ENCODE results near the gene ANKS1B. TPM values are rescaled to one million over a fixed set of nuclear protein-coding genes. Genes with fewer than 3 reads are reported as not detected.

The ANKS1B gene
- total RNA-seq, 4 donors from 2014 or later: 0.88 to 10.7 (median 4.4) TPM

- peaks cover 0 to 8% (median 0%) of the 10 kb centered on the region in 4 donors for H3K4me1 ChIP-seq
- H3K27me3 ChIP-seq: no peaks in the 10 kb centered on the region
- TF ChIP-seq CTCF (IDR thresholded peaks at IDR 0.05): no peak
- TF ChIP-seq POLR2A (IDR thresholded peaks at IDR 0.05): no peak
- peak overlapping the region; percentile 30 to 53 (median 42) for H3K4me3 ChIP-seq
- no peaks in the 10 kb centered on the region for H3K36me3 ChIP-seq
- no peaks in the 10 kb centered on the region for H3K9me3 ChIP-seq
- no peak for DNase-seq
- peak overlapping the region in 1 of 4 donors; percentile 24 for H3K27ac ChIP-seq
These were observed 414 bp upstream of the ANKS1B start for GRCh38 chr12:99985129-99985570.

GRCh38 chr12:99983456-99984258 is 1.1 kb downstream of the ANKS1B start:
- TF ChIP-seq CTCF (IDR thresholded peaks at IDR 0.05) (no peak), POLR2A (IDR thresholded peaks at IDR 0.05) (no peak)
- DNase-seq: no peak
- H3K4me3 ChIP-seq: peak overlapping the region; percentile 24 to 53 (median 38)
- no peaks in the 10 kb centered on the region for H3K36me3 ChIP-seq
- H3K27me3 ChIP-seq: no peaks in the 10 kb centered on the region
- H3K9me3 ChIP-seq: no peaks in the 10 kb centered on the region
- H3K27ac ChIP-seq: peak overlapping the region in 1 of 4 donors; percentile 61
- H3K4me1 ChIP-seq: peaks cover 0 to 8% (median 0%) of the 10 kb centered on the region in 4 donors

GRCh38 chr12:99981639-99982190 is 3.0 kb downstream of the ANKS1B start:
- no peak overlapping the region for H3K27ac ChIP-seq
- no peaks in the 10 kb centered on the region for H3K27me3 ChIP-seq
- H3K4me3 ChIP-seq: no peak overlapping the region
- H3K4me1 ChIP-seq: peaks cover 0 to 8% (median 0%) of the 10 kb centered on the region in 4 donors
- H3K36me3 ChIP-seq: no peaks in the 10 kb centered on the region
- no peaks in the 10 kb centered on the region for H3K9me3 ChIP-seq
- TF ChIP-seq CTCF (IDR thresholded peaks at IDR 0.05): no peak
- TF ChIP-seq POLR2A (IDR thresholded peaks at IDR 0.05): no peak
- no peak for DNase-seq

- Histone ChIP-seq H3K36me3 (no peaks in the 10 kb centered on the region), H3K27ac (no peak overlapping the region), H3K27me3 (no peaks in the 10 kb centered on the region), H3K4me1 (peaks cover 0 to 8% (median 0%) of the 10 kb centered on the region in 4 donors), H3K4me3 (no peak overlapping the region), H3K9me3 (no peaks in the 10 kb centered on the region)
- TF ChIP-seq CTCF (IDR thresholded peaks at IDR 0.05) (no peak), POLR2A (IDR thresholded peaks at IDR 0.05) (no peak)
- DNase-seq: no peak
These were observed 5.3 kb downstream of the ANKS1B start for GRCh38 chr12:99979471-99979870.

GRCh38 chr12:99978152-99978551 is 6.6 kb downstream of the ANKS1B start:
- no peak overlapping the region for H3K27ac ChIP-seq
- DNase-seq: no peak

More at GRCh38 chr12:99978152-99978551, 6.6 kb downstream of the ANKS1B start:
- TF ChIP-seq CTCF (IDR thresholded peaks at IDR 0.05) (no peak), POLR2A (IDR thresholded peaks at IDR 0.05) (no peak)
- Histone ChIP-seq H3K27me3 (no peaks in the 10 kb centered on the region), H3K36me3 (no peaks in the 10 kb centered on the region), H3K4me3 (no peak overlapping the region), H3K9me3 (no peaks in the 10 kb centered on the region), H3K4me1 (no peaks in the 10 kb centered on the region)

Measured in Peyer's patch (tissue), 4 donors.